SK-N-SH (cell line): Measurements from ENCODE around the gene SENP5.
"Not testable (repeated sequence)": the region's sequence is repeated elsewhere in the genome, so short reads cannot be mapped to it uniquely, and the experiment has no call there.

ENCODE experiments used
- CTCF ChIP-seq: fragments of 200-600 bp; sonication (generic); IDR thresholded peaks from 2 replicates; pipeline ENCODE4 v1.6.1; 2017; ENCODE audit warnings: antibody characterized with exemption, mild to moderate bottlenecking, moderate library complexity
- EZH2phosphoT487 ChIP-seq: fragments of 200-600 bp; sonication (generic); IDR thresholded peaks from 2 replicates; pipeline ENCODE4 v1.6.1; 2017; ENCODE audit warnings: low read depth, mixed run types, mild to moderate bottlenecking, antibody characterized with exemption, moderate library complexity, borderline replicate concordance
- MAX ChIP-seq: IDR thresholded peaks from 2 replicates; pipeline ENCODE4 v1.4.0; 2012; ENCODE audit warnings: low read depth
- MXI1 ChIP-seq: IDR thresholded peaks from 2 replicates; pipeline ENCODE4 v1.6.1; 2012; ENCODE audit warnings: mild to moderate bottlenecking, low read depth, low read length, improper control_type of control experiment
- RAD21 ChIP-seq: IDR thresholded peaks from 2 replicates; pipeline ENCODE4 v1.6.1; 2012; ENCODE audit warnings: mild to moderate bottlenecking, low read length
- RCOR1 ChIP-seq: fragments of 150-350 bp; IDR thresholded peaks from 2 replicates; pipeline ENCODE4 v1.6.1; 2017; ENCODE audit warnings: antibody characterized with exemption, low read length
- REST ChIP-seq: IDR thresholded peaks from 2 replicates; pipeline ENCODE4 v1.6.1; 2012; ENCODE audit warnings: mild to moderate bottlenecking, low read depth, low read length, moderate library complexity
- TAF1 ChIP-seq: IDR thresholded peaks from 2 replicates; pipeline ENCODE4 v1.6.1; 2012; ENCODE audit warnings: low read depth, mild to moderate bottlenecking, low read length, moderate library complexity, borderline replicate concordance

GRCh38 chr3:196839351-196839750 lies 28.4 kb upstream of the SENP5 start:
- TF ChIP-seq CTCF, RAD21, MXI1, EZH2phosphoT487, TAF1, MAX, REST, RCOR1: not testable (repeated sequence)
